ENCODE measurements around the gene MEST.

- no peak for TF ChIP-seq CTCF (IDR thresholded peaks at IDR 0.05)
- TF ChIP-seq POLR2AphosphoS5 (IDR thresholded peaks at IDR 0.05) = no peak
These were observed 21.6 kb downstream of the MEST start for GRCh38 chr7:130513447-130513846.
